ENCODE measurements around the gene WNK2. TPM values are rescaled to one million over a fixed set of nuclear protein-coding genes. Genes with fewer than 3 reads are reported as not detected.
A peak's percentile ranks its signal among the peaks of the same experiment; 100 is the strongest.

WNK2 gene
- total and polyA plus RNA-seq, 2 donors (not counting 3 experiments of a cell fraction or from before 2014, with no cell fraction given) = not detected

GRCh38 chr9:93159601-93160471, 24.1 kb upstream of the WNK2 start:
- intact Hi-C loops (cut with micrococcal nuclease) (loop anchor here (1.0 to 5.0 kb wide), 6 partner anchors 51 to 803 kb away; no protein-coding TSS in a partner anchor), dilution Hi-C loops (cut with MboI; ENCODE audit: extremely low pct_ligation_motif_present, low sequenced_read_pairs) (no loop called here)
- H3K9me3 ChIP-seq (replicated peaks; ENCODE audit: control insufficient read depth, insufficient read depth, low read length) = no peaks in the 10 kb centered on the region
- ChIA-PET POLR2A (no interaction called here), CTCF (interaction anchor here (0.7 to 4.4 kb wide), 3 partner anchors 143 to 157 kb away, joined by 3 to 32 read pairs (median 7); no protein-coding TSS in a partner anchor)
- no peaks in the 10 kb centered on the region for H3K36me3 ChIP-seq (ENCODE audit: control insufficient read depth in 2 of 2, extremely low read depth in 1 of 2, insufficient read depth in 2 of 2, low read length in 2 of 2)
- no peaks in the 10 kb centered on the region for H3K27me3 ChIP-seq (ENCODE audit: control insufficient read depth in 2 of 2, insufficient read depth in 2 of 2, low read length in 2 of 2)
- FAIRE-seq (peak; percentile 55), DNase-seq (ENCODE audit: low read depth, low spot score) (peak; percentile 66)
- no peaks in the 10 kb centered on the region for H3K9me1 ChIP-seq (replicated peaks; ENCODE audit: control insufficient read depth, extremely low read depth, insufficient read depth, low read length)
- no peak overlapping the region for H3K4me2 ChIP-seq (ENCODE audit: insufficient read depth, low read length)
- peak overlapping the region; percentile 50 for H2AFZ ChIP-seq (ENCODE audit: low read depth, low read length)
- H3K4me3 ChIP-seq (replicated peaks in 1 of 3; ENCODE audit: insufficient read depth in 1 of 3, low read depth in 1 of 3, low read length in 3 of 3) = no peak overlapping the region
- H4K20me1 ChIP-seq (replicated peaks; ENCODE audit: control insufficient read depth, extremely low read depth, insufficient read depth, low read length) = no peaks in the 10 kb centered on the region
- no peak overlapping the region for H3K9ac ChIP-seq (replicated peaks; ENCODE audit: extremely low read depth, insufficient read depth, low read length)
- H3K79me2 ChIP-seq (ENCODE audit: control insufficient read depth, insufficient read depth, low read length) = no peaks in the 10 kb centered on the region
- TF ChIP-seq CTCF (IDR thresholded peaks at IDR 0.05; ENCODE audit: extremely low read depth in 1 of 2, insufficient read depth in 1 of 2, low read depth in 1 of 2, low read length in 2 of 2) (peak; percentile 98), MYC (IDR thresholded peaks at IDR 0.05; ENCODE audit: low read depth, low read length) (no peak)
- no TSS peak for BruUV-seq (replicated peaks)
- H3K4me1 ChIP-seq (ENCODE audit: control insufficient read depth, extremely low read depth, insufficient read depth, low read length) = no peaks in the 10 kb centered on the region
- H3K27ac ChIP-seq (ENCODE audit: insufficient read depth, low read depth, low read length) = no peak overlapping the region

Data from endothelial cell of umbilical vein (primary cell).